IPS DF 19.7 (cell line): ENCODE measurements around the gene BLOC1S4.

Experiments
- DNase-seq: peaks from one replicate; pipeline ENCODE4 v3.0.0-alpha.2; 2013; ENCODE audit warnings: low read depth, low spot score

BLOC1S4 gene

DNA sequence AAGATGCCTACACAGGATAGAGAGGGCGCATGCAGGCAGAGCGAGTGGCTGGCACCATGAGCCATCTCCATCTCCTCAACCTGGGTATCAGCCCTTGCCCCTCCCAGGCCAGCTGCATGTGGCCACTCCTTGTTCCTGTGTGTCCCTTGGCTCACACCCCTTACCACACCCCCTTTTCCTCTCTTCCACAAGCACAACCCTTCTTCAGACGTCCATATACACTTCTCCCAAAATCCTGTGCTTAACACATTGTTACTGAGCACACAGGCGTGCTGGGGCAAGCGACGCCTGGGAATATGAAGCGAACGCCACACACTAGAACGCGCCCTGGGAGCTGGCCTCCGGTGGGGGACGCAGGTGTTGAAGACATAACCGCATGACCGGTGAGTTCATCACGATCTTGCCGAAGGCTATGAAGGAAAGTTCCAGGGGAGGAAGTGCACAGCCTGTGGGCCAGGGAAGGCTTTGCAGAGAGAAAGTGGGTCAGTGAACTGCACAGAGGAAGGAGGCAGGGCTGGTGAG is 47.4 kb downstream of the BLOC1S4 start:
- no peak for DNase-seq

DNA sequence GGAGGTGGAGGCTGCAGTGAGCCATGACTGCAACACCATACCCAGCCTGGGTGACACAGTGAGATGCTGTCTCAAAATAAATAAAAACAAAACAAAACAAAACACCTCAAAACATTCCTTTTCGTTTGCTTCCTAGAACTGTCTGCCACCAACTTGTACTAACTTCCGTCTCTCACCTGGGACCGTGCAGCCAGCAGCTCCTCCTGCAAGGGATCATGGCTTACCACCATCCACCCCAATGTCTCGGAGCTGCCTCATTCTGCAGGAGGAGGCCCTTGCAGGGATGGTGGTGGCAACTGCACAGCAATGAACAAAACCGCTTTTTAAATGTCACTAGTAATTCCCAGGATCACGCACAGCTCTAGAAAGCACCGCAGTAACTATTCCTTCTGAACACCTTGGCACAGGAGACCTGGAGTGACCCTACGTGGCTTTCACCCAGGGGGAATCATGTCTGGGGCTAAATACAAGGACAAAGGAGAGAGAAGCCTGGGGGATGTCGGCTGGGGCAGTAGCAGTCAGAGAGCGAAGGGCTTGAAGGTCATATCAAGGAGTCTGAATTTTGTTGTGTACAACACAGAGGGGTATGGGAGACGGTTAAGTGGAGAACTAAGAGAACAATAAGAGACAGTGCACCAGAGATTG is 49.1 kb downstream of the BLOC1S4 start:
- DNase-seq = no peak

DNA sequence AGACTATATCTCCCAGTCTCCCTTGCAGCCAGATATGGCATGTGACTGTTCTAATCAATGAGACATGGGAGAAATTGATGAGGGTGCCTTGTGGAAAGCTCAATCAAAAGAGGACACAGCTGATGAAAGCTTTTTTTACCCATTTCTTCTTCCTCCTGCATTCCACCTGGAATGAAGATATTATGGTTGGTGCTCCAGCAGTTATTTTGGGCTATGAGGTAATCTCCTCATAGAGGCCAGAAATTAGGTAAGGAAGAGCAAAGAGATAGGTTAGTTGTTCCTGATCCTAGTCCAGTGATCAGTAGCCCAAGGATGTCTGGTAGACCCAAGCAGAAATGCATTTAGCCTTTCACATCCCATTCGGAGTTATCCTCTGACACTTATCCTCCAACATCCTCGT is 49.7 kb downstream of the BLOC1S4 start:
- no peak for DNase-seq
